ENCODE measurements around the gene SYNDIG1L. TPM values are rescaled to one million over a fixed set of nuclear protein-coding genes. Genes with fewer than 3 reads are reported as not detected.

SYNDIG1L gene
- total RNA-seq, 1 donor from 2014 or later: not detected

GRCh38 chr14:74360163-74360562, 65.8 kb downstream of the SYNDIG1L start:
- Mint-ChIP-seq H3K4me3 (ENCODE audit: unreplicated experiment) (no peak overlapping the region), H3K9me3 (ENCODE audit: unreplicated experiment) (no peaks in the 10 kb centered on the region), H3K36me3 (ENCODE audit: unreplicated experiment) (no peaks in the 10 kb centered on the region), H3K4me1 (ENCODE audit: unreplicated experiment) (no peaks in the 10 kb centered on the region), H3K27me3 (ENCODE audit: unreplicated experiment) (peaks cover 34% of the 10 kb centered on the region), H3K27ac (ENCODE audit: unreplicated experiment) (no peak overlapping the region)
- DNase-seq (ENCODE audit: extremely low spot score, unreplicated experiment): no peak
- no peak for TF ChIP-seq CTCF (IDR thresholded peaks at IDR 0.05)

GRCh38 chr14:74358176-74358829, 67.7 kb downstream of the SYNDIG1L start:
- DNase-seq (ENCODE audit: extremely low spot score, unreplicated experiment): no peak
- Mint-ChIP-seq H3K4me1 (ENCODE audit: unreplicated experiment) (no peaks in the 10 kb centered on the region), H3K27ac (ENCODE audit: unreplicated experiment) (no peak overlapping the region), H3K4me3 (ENCODE audit: unreplicated experiment) (no peak overlapping the region), H3K27me3 (ENCODE audit: unreplicated experiment) (peaks cover 21% of the 10 kb centered on the region), H3K36me3 (ENCODE audit: unreplicated experiment) (no peaks in the 10 kb centered on the region), H3K9me3 (ENCODE audit: unreplicated experiment) (no peaks in the 10 kb centered on the region)
- no peak for TF ChIP-seq CTCF (IDR thresholded peaks at IDR 0.05)

- no peaks in the 10 kb centered on the region for H3K36me3 Mint-ChIP-seq (ENCODE audit: unreplicated experiment)
- H3K4me1 Mint-ChIP-seq (ENCODE audit: unreplicated experiment): no peaks in the 10 kb centered on the region
- no peak overlapping the region for H3K4me3 Mint-ChIP-seq (ENCODE audit: unreplicated experiment)
- peaks cover 24% of the 10 kb centered on the region for H3K27me3 Mint-ChIP-seq (ENCODE audit: unreplicated experiment)
- H3K27ac Mint-ChIP-seq (ENCODE audit: unreplicated experiment): no peak overlapping the region
- H3K9me3 Mint-ChIP-seq (ENCODE audit: unreplicated experiment): no peaks in the 10 kb centered on the region
- DNase-seq (ENCODE audit: extremely low spot score, unreplicated experiment): no peak
- TF ChIP-seq CTCF (IDR thresholded peaks at IDR 0.05): no peak
Observed at GRCh38 chr14:74357585-74357984, 68.4 kb downstream of the SYNDIG1L start.

- TF ChIP-seq CTCF (IDR thresholded peaks at IDR 0.05): no peak
- DNase-seq (ENCODE audit: extremely low spot score, unreplicated experiment): no peak
- H3K27ac Mint-ChIP-seq (ENCODE audit: unreplicated experiment): no peak overlapping the region
- no peaks in the 10 kb centered on the region for H3K36me3 Mint-ChIP-seq (ENCODE audit: unreplicated experiment)
- no peaks in the 10 kb centered on the region for H3K9me3 Mint-ChIP-seq (ENCODE audit: unreplicated experiment)
- H3K27me3 Mint-ChIP-seq (ENCODE audit: unreplicated experiment): peaks cover 27% of the 10 kb centered on the region
- H3K4me1 Mint-ChIP-seq (ENCODE audit: unreplicated experiment): no peaks in the 10 kb centered on the region
- no peak overlapping the region for H3K4me3 Mint-ChIP-seq (ENCODE audit: unreplicated experiment)
Observed at GRCh38 chr14:74356892-74357575, 69.0 kb downstream of the SYNDIG1L start.

Other genes starting within 250 kb of the SYNDIG1L start
- gene VSX2, start 186.8 kb downstream of the SYNDIG1L start, total RNA-seq: not detected in 2 replicates
- gene ABCD4, start 123.3 kb downstream of the SYNDIG1L start, total RNA-seq: 58.6 and 62.0 TPM in 2 replicates
- gene VRTN, start 77.7 kb downstream of the SYNDIG1L start, total RNA-seq: not detected in 2 replicates
- gene NPC2, start 67.1 kb upstream of the SYNDIG1L start, total RNA-seq: 524 and 529 TPM in 2 replicates
- 22.4 and 26.3 TPM in 2 replicates for gene ISCA2, start 67.6 kb upstream of the SYNDIG1L start, total RNA-seq
- 377 and 379 TPM in 2 replicates for gene LTBP2, start 186.0 kb upstream of the SYNDIG1L start, total RNA-seq

Measured in osteocyte (in vitro differentiated cells).